Astrocyte of the cerebellum (primary cell): ENCODE results near the gene ANKH.
A peak's percentile ranks its signal among the peaks of the same experiment; 100 is the strongest.
"Not testable (repeated sequence)": the region's sequence is repeated elsewhere in the genome, so short reads cannot be mapped to it uniquely, and the experiment has no call there.

Experiments used
- DNase-seq: peaks from one replicate; pipeline ENCODE4 v3.0.0-alpha.2; 2011; ENCODE audit warnings: low read depth
- H3K4me3 ChIP-seq: 2 replicates; pipeline ENCODE4 v1.5.1; 2011; ENCODE audit warnings: mild to moderate bottlenecking, low read depth, low read length, moderate library complexity
- CTCF ChIP-seq: IDR thresholded peaks from 2 replicates; pipeline ENCODE4 v1.5.1; 2012; ENCODE audit warnings: low read length, low read depth, moderate library complexity, mild to moderate bottlenecking; ENCODE audit errors: missing control alignments
- in situ Hi-C: cut with HindIII; loops from 2 replicates; pipeline ENCODE4 v1.10.0; 2017; ENCODE audit warnings: low sequenced_read_pairs

The ANKH gene

DNA sequence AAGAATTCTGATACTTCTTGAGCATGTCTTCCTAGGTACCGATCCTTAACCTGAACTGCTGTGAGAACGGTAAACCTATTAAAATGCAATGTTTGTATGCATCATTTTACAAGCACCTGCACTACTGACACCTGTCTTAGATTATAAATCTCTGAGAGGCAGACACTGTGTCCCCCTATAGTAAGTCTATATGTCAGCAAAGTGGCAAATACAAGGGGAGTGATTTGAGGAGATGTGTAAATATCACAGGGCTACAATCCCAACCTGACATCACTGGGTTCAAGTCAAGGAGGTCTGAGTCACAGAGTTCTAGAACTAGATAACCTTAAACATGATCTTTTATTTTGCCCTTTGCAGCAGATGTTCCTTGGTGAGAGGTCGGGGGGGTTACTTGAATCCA is 64.1 kb downstream of the ANKH start:
- DNase-seq, result no peak
- no peak for TF ChIP-seq CTCF
- H3K4me3 ChIP-seq, result no peak overlapping the region
- in situ Hi-C loops, result no loop called here

DNA sequence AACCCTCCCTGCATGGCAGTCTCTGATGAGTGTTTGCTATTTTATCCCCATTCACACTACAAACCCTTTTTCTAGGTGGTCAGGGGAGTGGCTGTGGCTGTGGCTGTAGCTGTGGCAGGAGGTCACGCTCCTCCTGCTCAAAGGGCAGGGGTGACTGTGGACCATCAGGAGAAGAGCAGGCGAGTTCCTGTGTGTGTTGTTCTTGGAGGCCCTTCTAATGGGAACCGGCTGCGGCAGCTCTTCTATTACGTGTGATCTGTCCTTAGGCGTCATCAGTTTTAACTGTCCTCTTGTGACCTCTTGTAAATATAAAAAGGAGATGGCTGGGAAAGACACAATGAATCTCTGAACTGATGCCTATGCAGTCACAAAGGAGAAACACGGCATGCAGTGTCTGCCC is 65.1 kb downstream of the ANKH start:
- peak; percentile 61 for DNase-seq
- H3K4me3 ChIP-seq, result no peak overlapping the region
- no peak for TF ChIP-seq CTCF
- in situ Hi-C loops, result no loop called here

- no peak overlapping the region for H3K4me3 ChIP-seq
- DNase-seq, result no peak
- in situ Hi-C loops, result no loop called here
Measured at GRCh38 chr5:14802541-14802940, 69.0 kb downstream of the ANKH start.

GRCh38 chr5:14801792-14802191 is 69.8 kb downstream of the ANKH start:
- in situ Hi-C loops, result no loop called here
- no peak overlapping the region for H3K4me3 ChIP-seq
- TF ChIP-seq CTCF, result no peak
- no peak for DNase-seq

More at GRCh38 chr5:14802541-14802940, 69.0 kb downstream of the ANKH start:
- no peak for TF ChIP-seq CTCF

GRCh38 chr5:14797385-14797784 is 74.2 kb downstream of the ANKH start:
- in situ Hi-C loops, DNase-seq: not testable (repeated sequence)

GRCh38 chr5:14794583-14795230 is 76.9 kb downstream of the ANKH start:
- in situ Hi-C loops, result no loop called here
- TF ChIP-seq CTCF, result no peak
- no peak overlapping the region for H3K4me3 ChIP-seq
- DNase-seq, result no peak

More at GRCh38 chr5:14797385-14797784, 74.2 kb downstream of the ANKH start:
- not testable (repeated sequence) for H3K4me3 ChIP-seq

- H3K4me3 ChIP-seq, result no peak overlapping the region
- in situ Hi-C loops, result no loop called here
- no peak for DNase-seq
- no peak for TF ChIP-seq CTCF
Measured at GRCh38 chr5:14793851-14794250, 77.7 kb downstream of the ANKH start.
